Natural killer cell (primary cell): Measurements from ENCODE around the gene MPPED1. TPM values are rescaled to one million over a fixed set of nuclear protein-coding genes. Genes with fewer than 3 reads are reported as not detected.

ENCODE experiments used
- ATAC-seq, 3 donors: fragments of 150-1000 bp in 2 of 3; fragments of 200-7000 bp in 1 of 3; cut with Tn5 transposase; 1 replicate in 1 of 3; 2 replicates in 2 of 3; pipeline ENCODE4 v1.10.0; 2021; ENCODE audit warnings: mild to moderate bottlenecking in 2 of 3, moderate library complexity in 2 of 3
- DNase-seq, 2 donors: peaks; one replicate each; pipeline versions ENCODE4 v3.0.0 to v3.0.0-alpha.2; 2013 to 2021; ENCODE audit warnings: mixed read lengths in 1 of 2
- H3K27ac ChIP-seq: one replicate; pipeline ENCODE4 v1.5.1; 2013; ENCODE audit warnings: mild to moderate bottlenecking, low read length
- H3K27me3 ChIP-seq: one replicate; pipeline ENCODE4 v1.6.1; 2013; ENCODE audit warnings: low read length; ENCODE audit not compliant: control insufficient read depth, insufficient read depth
- H3K36me3 ChIP-seq: one replicate; pipeline ENCODE4 v1.6.1; 2013; ENCODE audit warnings: low read length; ENCODE audit not compliant: control insufficient read depth, insufficient read depth
- H3K4me1 ChIP-seq: one replicate; pipeline ENCODE4 v1.6.1; 2013; ENCODE audit warnings: low read length; ENCODE audit not compliant: control insufficient read depth, insufficient read depth
- H3K4me3 ChIP-seq: one replicate; pipeline ENCODE4 v1.5.1; 2013; ENCODE audit warnings: low read length
- H3K9me3 ChIP-seq: one replicate; pipeline ENCODE4 v1.6.1; 2013; ENCODE audit warnings: low read length; ENCODE audit not compliant: control insufficient read depth, insufficient read depth
- H3K27ac Mint-ChIP-seq, 2 donors: one replicate each; pipeline ENCODE4 v1.8.0; 2022; ENCODE audit warnings: mild to moderate bottlenecking in 2 of 2, mixed read lengths in 2 of 2, moderate library complexity in 1 of 2
- H3K27me3 Mint-ChIP-seq, 2 donors: one replicate each; pipeline ENCODE4 v1.8.0; 2022; ENCODE audit warnings: low read depth in 2 of 2, mixed read lengths in 2 of 2
- H3K36me3 Mint-ChIP-seq: one replicate; pipeline ENCODE4 v1.8.0; 2022; ENCODE audit warnings: mixed read lengths
- H3K4me1 Mint-ChIP-seq, 2 donors: one replicate each; pipeline ENCODE4 v1.8.0; 2022; ENCODE audit warnings: mixed read lengths in 2 of 2
- H3K4me3 Mint-ChIP-seq: one replicate; pipeline ENCODE4 v1.8.0; 2022; ENCODE audit warnings: mild to moderate bottlenecking, moderate library complexity, mixed read lengths
- H3K9me3 Mint-ChIP-seq, 2 donors: one replicate each; pipeline ENCODE4 v1.8.0; 2022; ENCODE audit warnings: mixed read lengths in 2 of 2
- WGBS: methylation state at CpG from one replicate; pipeline ENCODE4 v1.1.7; 2013; ENCODE audit warnings: missing lambda C conversion rate; ENCODE audit not compliant: insufficient coverage; 5-methylcytosine and 5-hydroxymethylcytosine counted together
- intact Hi-C: fragments of 100-400 bp; cut with micrococcal nuclease; formaldehyde crosslinking; loops from one replicate; pipeline ENCODE4 v1.14.2; 2022
- total RNA-seq, 4 donors: library from RNA; stranded (reverse); fragments of 120-200 nt in 1 of 4; gene quantifications; one replicate each; pipeline versions ENCODE4 v1.2.3 to v1.2.4, GENCODE V29; 2013 to 2022
- TF ChIP-seq, protein P1 (sequence below): fragments of 200-600 bp; IDR thresholded peaks from one replicate; pipeline ENCODE4 v1.8.0; 2022; ENCODE audit warnings: antibody characterized with exemption

The MPPED1 gene
- total RNA-seq, 3 donors from 2014 or later (not counting 1 experiment from before 2014, with no cell fraction given), result not detected

DNA sequence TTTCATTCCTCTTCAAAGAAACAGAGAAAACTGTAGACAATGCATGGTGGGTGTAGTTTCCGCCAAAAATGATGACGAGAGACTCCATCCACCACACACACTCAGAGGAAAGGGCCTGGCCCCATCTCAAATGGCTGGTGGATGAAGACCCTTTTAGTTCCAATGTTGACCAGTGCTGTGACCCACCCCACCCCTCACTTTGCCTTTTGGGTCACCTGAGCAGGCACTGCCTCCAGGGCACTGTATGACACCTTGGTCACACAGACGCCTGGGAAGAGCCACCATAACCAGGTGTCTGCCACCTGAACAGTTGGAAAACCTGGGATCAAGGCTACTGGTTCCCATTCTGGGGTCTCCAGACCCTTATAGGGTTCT is 121.3 kb downstream of the MPPED1 start:
- Mint-ChIP-seq H3K9me3 (no peaks in the 10 kb centered on the region), H3K27ac (no peak overlapping the region), H3K27me3 (peaks cover 0 to 2% of the 10 kb centered on the region in 2 donors), H3K36me3 (no peaks in the 10 kb centered on the region), H3K4me3 (no peak overlapping the region), H3K4me1 (no peaks in the 10 kb centered on the region)
- no peak overlapping the region for H3K4me3 ChIP-seq
- no peaks in the 10 kb centered on the region for H3K4me1 ChIP-seq
- DNase-seq, result no peak
- intact Hi-C loops, result no loop called here
- no peaks in the 10 kb centered on the region for H3K9me3 ChIP-seq
- no peaks in the 10 kb centered on the region for H3K27me3 ChIP-seq
- TF ChIP-seq, protein P1, sequence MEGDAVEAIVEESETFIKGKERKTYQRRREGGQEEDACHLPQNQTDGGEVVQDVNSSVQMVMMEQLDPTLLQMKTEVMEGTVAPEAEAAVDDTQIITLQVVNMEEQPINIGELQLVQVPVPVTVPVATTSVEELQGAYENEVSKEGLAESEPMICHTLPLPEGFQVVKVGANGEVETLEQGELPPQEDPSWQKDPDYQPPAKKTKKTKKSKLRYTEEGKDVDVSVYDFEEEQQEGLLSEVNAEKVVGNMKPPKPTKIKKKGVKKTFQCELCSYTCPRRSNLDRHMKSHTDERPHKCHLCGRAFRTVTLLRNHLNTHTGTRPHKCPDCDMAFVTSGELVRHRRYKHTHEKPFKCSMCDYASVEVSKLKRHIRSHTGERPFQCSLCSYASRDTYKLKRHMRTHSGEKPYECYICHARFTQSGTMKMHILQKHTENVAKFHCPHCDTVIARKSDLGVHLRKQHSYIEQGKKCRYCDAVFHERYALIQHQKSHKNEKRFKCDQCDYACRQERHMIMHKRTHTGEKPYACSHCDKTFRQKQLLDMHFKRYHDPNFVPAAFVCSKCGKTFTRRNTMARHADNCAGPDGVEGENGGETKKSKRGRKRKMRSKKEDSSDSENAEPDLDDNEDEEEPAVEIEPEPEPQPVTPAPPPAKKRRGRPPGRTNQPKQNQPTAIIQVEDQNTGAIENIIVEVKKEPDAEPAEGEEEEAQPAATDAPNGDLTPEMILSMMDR, result no peak
- no peak for ATAC-seq
- no peak overlapping the region for H3K27ac ChIP-seq
- WGBS, result 82% methylated on average over 2 of the region's 3 CpGs
- H3K36me3 ChIP-seq, result no peaks in the 10 kb centered on the region

DNA sequence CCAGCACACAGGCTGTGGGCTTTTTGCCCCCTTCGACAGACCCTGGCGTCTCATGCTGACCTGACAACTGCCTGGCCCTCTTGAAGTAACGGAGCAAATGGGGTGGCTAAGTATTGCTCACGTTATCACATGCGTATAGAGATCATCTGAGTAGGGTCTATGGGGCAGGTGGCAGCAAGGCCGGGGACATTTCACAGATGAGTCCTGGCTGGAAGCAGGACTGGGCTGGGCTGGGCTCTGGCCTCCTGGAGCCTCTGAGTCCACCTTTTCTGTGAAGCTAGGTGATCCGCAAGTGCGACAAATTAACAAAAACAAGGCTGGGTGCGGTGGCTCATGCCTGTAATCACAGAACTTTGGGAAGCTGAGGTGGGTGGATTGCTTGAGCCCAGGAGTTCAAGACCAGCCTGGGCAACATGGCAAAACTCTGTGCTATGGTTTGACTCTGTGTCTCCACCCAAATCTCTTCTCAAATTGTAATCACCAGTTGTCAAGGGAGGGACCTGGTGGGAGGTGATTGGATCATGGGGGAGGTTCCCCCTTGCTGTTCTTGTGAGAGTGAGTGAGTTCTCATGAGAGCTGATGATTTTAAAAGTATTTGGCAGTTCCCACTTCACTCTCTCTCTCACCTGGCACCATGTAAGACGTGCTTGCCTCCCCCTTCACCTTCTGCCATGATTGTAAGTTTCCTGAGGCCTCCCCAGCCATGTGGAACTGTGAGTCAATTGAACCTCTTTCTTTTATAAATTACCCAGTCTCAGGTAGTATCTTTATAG is 122.0 kb downstream of the MPPED1 start:
- no peaks in the 10 kb centered on the region for H3K4me1 Mint-ChIP-seq

DNA sequence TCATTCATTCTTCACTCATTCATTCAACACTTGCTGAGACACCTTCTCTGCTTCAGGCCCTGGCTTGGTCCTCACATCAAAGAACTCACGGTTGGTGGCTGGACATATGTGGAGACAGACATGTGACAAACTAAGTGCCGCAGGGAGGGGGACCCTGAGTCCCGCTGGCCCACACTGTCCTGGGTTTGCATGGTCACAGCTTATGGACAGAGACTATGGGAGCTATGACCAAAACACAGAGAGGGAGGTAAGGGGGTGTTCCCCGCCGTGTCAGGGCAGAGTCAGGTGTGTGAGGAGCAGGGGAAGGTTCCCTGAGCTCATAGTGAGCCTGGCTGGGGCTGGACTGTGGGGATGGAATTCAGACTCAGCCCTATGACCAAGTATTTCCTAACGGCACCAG is 123.1 kb downstream of the MPPED1 start:
- Histone ChIP-seq H3K27ac (no peak overlapping the region), H3K4me1 (no peaks in the 10 kb centered on the region), H3K36me3 (no peaks in the 10 kb centered on the region), H3K4me3 (no peak overlapping the region), H3K9me3 (no peaks in the 10 kb centered on the region), H3K27me3 (no peaks in the 10 kb centered on the region)
- ATAC-seq, result no peak
- Mint-ChIP-seq H3K36me3 (no peaks in the 10 kb centered on the region), H3K9me3 (no peaks in the 10 kb centered on the region), H3K27me3 (peaks cover 0 to 4% of the 10 kb centered on the region in 2 donors), H3K4me1 (no peaks in the 10 kb centered on the region), H3K4me3 (no peak overlapping the region), H3K27ac (no peak overlapping the region)
- DNase-seq, result no peak
- TF ChIP-seq, protein P1, result no peak
- intact Hi-C loops, result no loop called here
- 89% methylated on average over 6 of the region's 6 CpGs for WGBS

More for the DNA sequence above, 122.0 kb downstream of the MPPED1 start:
- Mint-ChIP-seq H3K27me3 (peaks cover 0 to 4% of the 10 kb centered on the region in 2 donors), H3K4me3 (no peak overlapping the region), H3K9me3 (no peaks in the 10 kb centered on the region), H3K27ac (no peak overlapping the region), H3K36me3 (no peaks in the 10 kb centered on the region)
- no peaks in the 10 kb centered on the region for H3K27me3 ChIP-seq
- DNase-seq (no peak), ATAC-seq (no peak)
- intact Hi-C loops, result no loop called here
- TF ChIP-seq, protein P1, result no peak
- H3K4me1 ChIP-seq, result no peaks in the 10 kb centered on the region
- H3K4me3 ChIP-seq, result no peak overlapping the region
- WGBS, result 89% methylated on average over 10 of the region's 10 CpGs
- H3K36me3 ChIP-seq, result no peaks in the 10 kb centered on the region
- no peak overlapping the region for H3K27ac ChIP-seq
- no peaks in the 10 kb centered on the region for H3K9me3 ChIP-seq

DNA sequence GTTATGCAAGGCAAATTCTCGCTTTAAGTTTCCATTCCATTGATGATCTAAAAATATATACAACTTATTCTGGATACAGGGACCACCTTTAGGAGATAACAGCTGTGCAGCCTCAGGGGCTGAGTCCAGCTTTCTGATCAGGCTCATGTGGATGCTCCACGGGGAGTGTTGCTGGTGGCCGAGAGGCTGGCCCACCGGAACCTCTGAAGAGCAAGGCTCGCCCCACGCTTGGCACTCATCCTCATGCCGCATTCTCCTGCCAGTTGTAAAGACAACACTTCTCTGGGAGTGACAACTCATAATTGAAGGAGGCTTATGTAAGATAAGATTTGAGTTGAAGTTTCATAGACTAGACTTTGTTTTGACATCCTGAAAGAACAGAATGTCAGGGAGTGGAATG is 123.5 kb downstream of the MPPED1 start:
- no peaks in the 10 kb centered on the region for H3K9me3 Mint-ChIP-seq
- no peaks in the 10 kb centered on the region for H3K27me3 ChIP-seq
- no peak overlapping the region for H3K27ac ChIP-seq
- ATAC-seq (no peak), DNase-seq (no peak)
- no peaks in the 10 kb centered on the region for H3K36me3 ChIP-seq
- no peak overlapping the region for H3K4me3 Mint-ChIP-seq
- no peaks in the 10 kb centered on the region for H3K4me1 ChIP-seq
- intact Hi-C loops, result no loop called here
- no peak overlapping the region for H3K4me3 ChIP-seq
- H3K4me1 Mint-ChIP-seq, result no peaks in the 10 kb centered on the region
- 89% methylated on average over 7 of the region's 7 CpGs for WGBS
- H3K9me3 ChIP-seq, result no peaks in the 10 kb centered on the region
- H3K36me3 Mint-ChIP-seq, result no peaks in the 10 kb centered on the region
- peaks cover 0 to 4% of the 10 kb centered on the region in 2 donors for H3K27me3 Mint-ChIP-seq
- TF ChIP-seq, protein P1, result no peak
- no peak overlapping the region for H3K27ac Mint-ChIP-seq
